Skeletal muscle tissue (tissue), 4 donors: Measurements from ENCODE around the gene CD48. TPM values are rescaled to one million over a fixed set of nuclear protein-coding genes. Genes with fewer than 3 reads are reported as not detected.
A peak's percentile ranks its signal among the peaks of the same experiment; 100 is the strongest.
"Not testable (repeated sequence)": the region's sequence is repeated elsewhere in the genome, so short reads cannot be mapped to it uniquely, and the experiment has no call there.

Experiments used
- H3K27ac ChIP-seq: one replicate; pipeline ENCODE4 v1.7.0; 2013; ENCODE audit warnings: mild to moderate bottlenecking, low read depth, low read length, inconsistent platforms
- H3K27me3 ChIP-seq, 3 donors: one replicate each; pipeline ENCODE4 v1.7.0; 2013; ENCODE audit warnings: low read length in 3 of 3; ENCODE audit not compliant: control insufficient read depth in 3 of 3, insufficient read depth in 3 of 3
- H3K36me3 ChIP-seq, 3 donors: one replicate each; pipeline ENCODE4 v1.7.0; 2013; ENCODE audit warnings: low read length in 3 of 3; ENCODE audit not compliant: control insufficient read depth in 3 of 3, insufficient read depth in 3 of 3
- H3K4me1 ChIP-seq, 3 donors: one replicate each; pipeline ENCODE4 v1.7.0; 2013; ENCODE audit warnings: low read length in 3 of 3, mild to moderate bottlenecking in 3 of 3; ENCODE audit not compliant: control insufficient read depth in 3 of 3, insufficient read depth in 3 of 3
- H3K4me3 ChIP-seq, 3 donors: one replicate each; pipeline ENCODE4 v1.7.0; 2013; ENCODE audit warnings: low read length in 3 of 3
- H3K9ac ChIP-seq, 3 donors: one replicate each; pipeline ENCODE4 v1.7.0; 2013; ENCODE audit warnings: low read length in 3 of 3, mild to moderate bottlenecking in 3 of 3, moderate library complexity in 2 of 3, low read depth in 1 of 3
- H3K9me3 ChIP-seq, 3 donors: one replicate each; pipeline ENCODE4 v1.7.0; 2013; ENCODE audit warnings: low read length in 3 of 3; ENCODE audit not compliant: control insufficient read depth in 3 of 3
- total RNA-seq: library from RNA; depleted of rRNA; stranded (reverse); fragments of >200 nt; gene quantifications from one replicate; pipeline ENCODE4 v1.2.3, GENCODE V29; 2014
- donor health status: Osteomylitis.

Gene CD48
- total RNA-seq, 1 donor from 2014 or later = 5.2 TPM

DNA sequence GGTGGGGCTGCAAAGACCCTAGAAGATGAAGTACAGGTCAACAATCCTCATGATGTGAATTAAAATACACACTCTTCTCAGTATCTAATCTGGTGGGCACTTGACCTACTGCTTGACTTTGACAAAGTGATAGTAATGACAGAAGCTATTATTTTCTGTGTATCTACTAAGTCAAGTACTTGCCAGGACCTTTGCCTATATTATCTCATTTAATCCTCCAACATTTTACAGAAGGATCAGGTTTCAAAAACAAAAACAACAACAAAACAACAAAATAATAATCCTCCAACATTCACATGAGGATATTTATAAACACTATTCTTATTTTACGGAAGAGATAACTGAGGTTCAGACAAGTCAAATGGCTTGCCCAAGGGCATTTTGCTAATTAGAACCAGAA is 4.4 kb upstream of the CD48 start:
- no peak overlapping the region for H3K27ac ChIP-seq
- H3K4me3 ChIP-seq = no peak overlapping the region
- H3K27me3 ChIP-seq = peaks cover 0 to 4% (median 3%) of the 10 kb centered on the region in 3 donors
- H3K4me1 ChIP-seq = no peaks in the 10 kb centered on the region
- H3K9ac ChIP-seq = no peak overlapping the region
- no peaks in the 10 kb centered on the region for H3K9me3 ChIP-seq
- no peaks in the 10 kb centered on the region for H3K36me3 ChIP-seq

DNA sequence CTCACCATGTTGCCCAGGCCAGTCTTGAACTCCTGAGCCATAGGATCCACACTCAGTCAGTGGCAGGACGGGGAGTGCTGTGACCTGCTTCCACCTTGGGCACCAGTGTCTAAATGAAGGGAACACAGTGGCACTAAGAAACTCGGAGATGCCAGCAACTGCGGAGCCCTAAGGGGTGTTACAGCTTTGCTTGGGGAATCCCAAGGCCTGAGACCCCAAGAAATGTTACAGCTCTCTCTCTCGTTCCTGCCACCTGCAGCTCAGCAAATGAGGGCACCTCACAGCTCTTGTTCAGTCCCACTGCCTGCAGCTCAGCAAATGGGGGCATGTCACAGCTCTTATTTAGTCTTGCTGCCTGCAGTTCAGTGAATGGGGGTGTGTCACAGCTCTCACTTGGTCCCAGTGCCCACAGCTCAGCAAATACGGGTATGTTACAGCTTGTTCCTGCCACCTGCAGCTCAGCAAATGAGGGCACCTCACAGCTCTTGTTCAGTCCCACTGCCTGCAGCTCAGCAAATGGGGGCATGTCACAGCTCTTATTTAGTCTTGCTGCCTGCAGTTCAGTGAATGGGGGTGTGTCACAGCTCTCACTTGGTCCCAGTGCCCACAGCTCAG is 2.5 kb upstream of the CD48 start:
- H3K36me3 ChIP-seq, H3K9me3 ChIP-seq, H3K4me1 ChIP-seq, H3K4me3 ChIP-seq, H3K27me3 ChIP-seq, H3K9ac ChIP-seq, H3K27ac ChIP-seq: not testable (repeated sequence)

- Histone ChIP-seq H3K9ac (no peak overlapping the region), H3K27me3 (peaks cover 0 to 4% (median 3%) of the 10 kb centered on the region in 3 donors), H3K27ac (no peak overlapping the region), H3K36me3 (no peaks in the 10 kb centered on the region), H3K9me3 (no peaks in the 10 kb centered on the region), H3K4me1 (no peaks in the 10 kb centered on the region), H3K4me3 (no peak overlapping the region)
Observed at GRCh38 chr1:160713161-160713560, 1.5 kb upstream of the CD48 start.

DNA sequence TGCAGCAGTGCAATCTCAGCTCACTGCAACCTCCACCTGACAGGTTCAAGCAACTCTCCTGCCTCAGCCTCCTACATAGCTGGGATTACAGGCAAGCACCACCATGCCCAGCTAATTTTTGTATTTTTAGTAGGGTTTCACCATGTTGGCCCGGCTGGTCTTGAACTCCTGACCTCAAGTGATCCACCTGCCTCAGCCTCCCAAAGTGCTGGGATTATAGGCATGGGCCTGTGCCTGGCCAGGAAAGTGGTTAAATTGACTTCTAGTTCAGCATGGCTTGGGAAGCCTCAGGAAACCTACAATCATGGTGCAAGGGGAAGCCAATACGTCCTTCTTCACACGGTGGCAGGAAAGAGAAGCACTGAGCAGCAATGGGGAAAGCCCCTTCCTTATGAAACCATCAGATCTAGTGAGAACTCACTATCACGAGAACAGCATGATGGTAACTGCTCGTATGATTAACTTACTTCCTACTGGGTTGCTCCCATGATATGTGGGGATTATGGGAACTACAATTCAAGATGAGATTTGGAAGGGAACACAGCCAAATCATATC is 981 bp upstream of the CD48 start:
- not testable (repeated sequence) for H3K4me3 ChIP-seq, H3K36me3 ChIP-seq, H3K27ac ChIP-seq

GRCh38 chr1:160711276-160711601 is 383 bp downstream of the CD48 start:
- Histone ChIP-seq H3K4me1 (no peaks in the 10 kb centered on the region), H3K4me3 (peak overlapping the region in 2 of 3 donors; percentile 48 to 51)

More for the DNA sequence above, 981 bp upstream of the CD48 start:
- not testable (repeated sequence) for H3K9ac ChIP-seq, H3K9me3 ChIP-seq, H3K4me1 ChIP-seq, H3K27me3 ChIP-seq

GRCh38 chr1:160710517-160711252 is 937 bp downstream of the CD48 start:
- no peaks in the 10 kb centered on the region for H3K9me3 ChIP-seq
- H3K4me1 ChIP-seq = no peaks in the 10 kb centered on the region
- no peak overlapping the region for H3K9ac ChIP-seq
- H3K36me3 ChIP-seq = no peaks in the 10 kb centered on the region
- H3K4me3 ChIP-seq = no peak overlapping the region
- H3K27me3 ChIP-seq = peaks cover 0 to 4% (median 0%) of the 10 kb centered on the region in 3 donors
- no peak overlapping the region for H3K27ac ChIP-seq

More at GRCh38 chr1:160711276-160711601, 383 bp downstream of the CD48 start:
- H3K9ac ChIP-seq = no peak overlapping the region
- no peaks in the 10 kb centered on the region for H3K36me3 ChIP-seq
- H3K9me3 ChIP-seq = no peaks in the 10 kb centered on the region
- H3K27ac ChIP-seq = no peak overlapping the region
- peaks cover 0 to 4% (median 0%) of the 10 kb centered on the region in 3 donors for H3K27me3 ChIP-seq

GRCh38 chr1:160709715-160710114 is 1.9 kb downstream of the CD48 start:
- H3K9ac ChIP-seq = no peak overlapping the region
- H3K9me3 ChIP-seq = no peaks in the 10 kb centered on the region
- H3K27ac ChIP-seq = no peak overlapping the region
- H3K4me3 ChIP-seq = no peak overlapping the region
- H3K4me1 ChIP-seq = no peaks in the 10 kb centered on the region
- peaks cover 0 to 4% (median 0%) of the 10 kb centered on the region in 3 donors for H3K27me3 ChIP-seq
- no peaks in the 10 kb centered on the region for H3K36me3 ChIP-seq

DNA sequence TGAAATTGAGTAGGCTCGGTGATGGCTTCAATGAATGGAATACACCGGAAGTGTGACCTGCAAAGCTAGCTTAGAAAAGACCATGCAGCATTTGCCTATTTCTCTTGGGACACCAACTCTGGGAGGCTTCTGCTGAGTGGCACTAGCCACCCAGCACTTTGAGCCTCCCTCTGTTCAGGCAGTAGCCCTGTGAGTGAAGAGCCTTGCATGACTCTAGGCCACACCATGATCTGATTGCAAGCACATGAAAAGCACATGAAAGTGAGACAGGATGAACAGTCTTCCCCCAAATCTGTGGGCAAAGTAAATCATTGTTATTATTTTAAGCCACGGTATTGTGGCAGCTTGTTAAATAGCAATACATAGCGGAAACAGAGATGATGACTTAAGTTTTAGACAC is 2.8 kb downstream of the CD48 start:
- Histone ChIP-seq H3K4me1 (peaks cover 0 to under 1% (median 0%) of the 10 kb centered on the region in 3 donors), H3K27me3 (peaks cover 0 to 4% (median 0%) of the 10 kb centered on the region in 3 donors), H3K36me3 (no peaks in the 10 kb centered on the region), H3K27ac (no peak overlapping the region), H3K9ac (no peak overlapping the region), H3K4me3 (no peak overlapping the region), H3K9me3 (no peaks in the 10 kb centered on the region)

GRCh38 chr1:160708118-160708517 is 3.5 kb downstream of the CD48 start:
- no peaks in the 10 kb centered on the region for H3K36me3 ChIP-seq
- peaks cover 0 to 4% (median 0%) of the 10 kb centered on the region in 3 donors for H3K4me1 ChIP-seq
- H3K9me3 ChIP-seq = no peaks in the 10 kb centered on the region
- H3K4me3 ChIP-seq = no peak overlapping the region
- H3K9ac ChIP-seq = no peak overlapping the region
- H3K27ac ChIP-seq = no peak overlapping the region
- H3K27me3 ChIP-seq = peaks cover 0 to 4% (median 0%) of the 10 kb centered on the region in 3 donors
